GM12892 (cell line): Measurements from ENCODE around the gene ABCA1.

Experiments
- POLR2A ChIP-seq: IDR thresholded peaks from 2 replicates; pipeline ENCODE4 v1.6.1; 2011; ENCODE audit warnings: low read depth, low read length, control low read depth
- POLR2AphosphoS5 ChIP-seq: IDR thresholded peaks from 2 replicates; pipeline ENCODE4 v1.6.1; 2011; ENCODE audit warnings: low read depth, low read length, control low read depth
- TAF1 ChIP-seq: IDR thresholded peaks from 2 replicates; pipeline ENCODE4 v1.6.1; 2011; ENCODE audit warnings: low read depth, mild to moderate bottlenecking, control low read depth, low read length, borderline replicate concordance

DNA sequence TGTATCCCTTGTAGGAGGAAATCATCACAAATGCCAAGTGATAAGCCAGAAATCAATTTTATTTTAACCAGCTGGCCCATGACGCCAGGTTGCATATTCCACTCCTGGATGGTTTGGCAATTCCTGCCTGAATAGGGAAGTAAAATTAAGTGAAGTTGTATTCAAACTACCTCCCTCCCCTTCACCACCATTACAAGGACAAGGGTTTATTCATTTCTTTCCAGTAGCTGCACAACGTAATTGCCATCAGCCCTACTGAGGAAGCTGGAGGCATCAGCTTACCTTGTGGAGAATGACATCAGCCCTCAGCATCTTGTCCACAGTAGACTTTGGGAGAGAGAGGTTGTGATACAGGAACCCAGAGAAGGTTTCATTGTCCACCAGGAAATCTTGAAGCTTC lies 66.6 kb downstream of the ABCA1 start:
- TF ChIP-seq POLR2AphosphoS5 (no peak), TAF1 (no peak), POLR2A (no peak)
